Measurements from ENCODE around the gene ANK2. TPM values are rescaled to one million over a fixed set of nuclear protein-coding genes. Genes with fewer than 3 reads are reported as not detected.

Gene ANK2
- total and polyA plus RNA-seq, 10 donors = 5.3 to 158 (median 72.9) TPM

- no peak overlapping the region for H3K4me3 ChIP-seq
- H3K36me3 ChIP-seq = no peaks in the 10 kb centered on the region
- no peak for DNase-seq
- intact Hi-C loops (cut with DNase I; ENCODE audit: low total_unique reads) = no loop called here
- no peaks in the 10 kb centered on the region for H3K27me3 ChIP-seq (replicated peaks in 1 of 7)
- H3K27ac ChIP-seq = no peak overlapping the region
- TF ChIP-seq POLR2A (IDR thresholded peaks at IDR 0.05) = no peak
- no peak for TF ChIP-seq CTCF (IDR thresholded peaks at IDR 0.05 in 8 of 11, conservative IDR thresholded peaks at IDR 0.05 in 3 of 11)
- no peak for TF ChIP-seq POLR2AphosphoS5 (IDR thresholded peaks at IDR 0.05)
- WGBS, 5 donors = 72 to 88% (median 83%) methylated on average over 4 of the region's 4 CpGs
- no peaks in the 10 kb centered on the region for H3K4me1 ChIP-seq
- no peaks in the 10 kb centered on the region for H3K9me3 ChIP-seq
These were observed 36.7 kb upstream of the ANK2 start for GRCh38 chr4:113012786-113013185.

- intact Hi-C loops (cut with DNase I; ENCODE audit: low total_unique reads) = no loop called here
- no peaks in the 10 kb centered on the region for H3K4me1 ChIP-seq
- DNase-seq = no peak
- H3K36me3 ChIP-seq = no peaks in the 10 kb centered on the region
- no peak overlapping the region for H3K27ac ChIP-seq
- no peaks in the 10 kb centered on the region for H3K9me3 ChIP-seq
- H3K4me3 ChIP-seq = no peak overlapping the region
- WGBS, 5 donors = 35 to 66% (median 60%) methylated on average over 1 of the region's 1 CpG
- TF ChIP-seq CTCF (IDR thresholded peaks at IDR 0.05 in 8 of 11, conservative IDR thresholded peaks at IDR 0.05 in 3 of 11) (no peak), POLR2AphosphoS5 (IDR thresholded peaks at IDR 0.05) (no peak), POLR2A (IDR thresholded peaks at IDR 0.05) (no peak)
- no peaks in the 10 kb centered on the region for H3K27me3 ChIP-seq (replicated peaks in 1 of 7)
These were observed 35.7 kb upstream of the ANK2 start for GRCh38 chr4:113013751-113014150.

GRCh38 chr4:113016377-113016776 lies 33.1 kb upstream of the ANK2 start:
- TF ChIP-seq CTCF (IDR thresholded peaks at IDR 0.05 in 8 of 11, conservative IDR thresholded peaks at IDR 0.05 in 3 of 11) = no peak
- TF ChIP-seq POLR2AphosphoS5 (IDR thresholded peaks at IDR 0.05) = no peak
- TF ChIP-seq POLR2A (IDR thresholded peaks at IDR 0.05) = no peak
- Histone ChIP-seq H3K27me3 (replicated peaks in 1 of 7) (no peaks in the 10 kb centered on the region), H3K9me3 (no peaks in the 10 kb centered on the region), H3K36me3 (no peaks in the 10 kb centered on the region), H3K4me3 (no peak overlapping the region), H3K4me1 (no peaks in the 10 kb centered on the region), H3K27ac (no peak overlapping the region)
- WGBS, 5 donors = 86 to 96% (median 90%) methylated on average over 1 of the region's 1 CpG
- intact Hi-C loops (cut with DNase I; ENCODE audit: low total_unique reads) = no loop called here
- no peak for DNase-seq

GRCh38 chr4:113020966-113021365 lies 28.5 kb upstream of the ANK2 start:
- H3K27me3 ChIP-seq (replicated peaks in 1 of 7) = no peaks in the 10 kb centered on the region
- H3K4me3 ChIP-seq = no peak overlapping the region
- no peak for DNase-seq
- no peaks in the 10 kb centered on the region for H3K4me1 ChIP-seq
- intact Hi-C loops (cut with DNase I; ENCODE audit: low total_unique reads) = no loop called here
- 27 to 56% (median 48%) methylated on average over 1 of the region's 1 CpG for WGBS, 5 donors
- H3K9me3 ChIP-seq = no peaks in the 10 kb centered on the region
- TF ChIP-seq POLR2A (IDR thresholded peaks at IDR 0.05) (no peak), CTCF (IDR thresholded peaks at IDR 0.05 in 8 of 11, conservative IDR thresholded peaks at IDR 0.05 in 3 of 11) (no peak), POLR2AphosphoS5 (IDR thresholded peaks at IDR 0.05) (no peak)
- H3K36me3 ChIP-seq = no peaks in the 10 kb centered on the region
- H3K27ac ChIP-seq = no peak overlapping the region
